Activated CD8-positive, alpha-beta memory T cell treated with anti-CD3 and anti-CD28 coated beads for 24 hours (primary cell): ENCODE results near the gene MYO1B.

Experiments
- DNase-seq: peaks from one replicate; pipeline ENCODE4 v3.0.0-alpha.2; 2020

MYO1B gene

DNA sequence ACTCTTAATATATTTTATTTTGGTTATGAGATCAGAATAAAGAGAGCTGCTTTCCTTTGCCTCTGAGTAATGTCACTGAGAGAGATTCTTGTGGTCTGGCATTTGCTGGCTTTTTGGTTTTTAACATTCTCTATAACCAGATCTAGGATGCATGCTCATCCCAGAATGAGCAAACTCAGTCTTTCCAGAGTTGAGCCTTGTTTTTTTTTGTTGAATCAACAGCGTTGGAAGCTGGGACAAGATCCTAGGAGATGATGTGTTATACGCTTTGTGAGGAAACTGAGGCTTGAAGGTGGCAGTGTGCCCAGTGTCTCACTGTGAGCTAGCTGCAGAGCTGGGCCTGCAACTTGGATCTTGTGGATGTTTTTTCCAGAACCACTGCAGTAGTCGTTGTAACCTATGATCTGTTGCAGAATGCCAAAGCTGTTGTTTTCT lies 19.5 kb downstream of the MYO1B start:
- DNase-seq, result no peak

DNA sequence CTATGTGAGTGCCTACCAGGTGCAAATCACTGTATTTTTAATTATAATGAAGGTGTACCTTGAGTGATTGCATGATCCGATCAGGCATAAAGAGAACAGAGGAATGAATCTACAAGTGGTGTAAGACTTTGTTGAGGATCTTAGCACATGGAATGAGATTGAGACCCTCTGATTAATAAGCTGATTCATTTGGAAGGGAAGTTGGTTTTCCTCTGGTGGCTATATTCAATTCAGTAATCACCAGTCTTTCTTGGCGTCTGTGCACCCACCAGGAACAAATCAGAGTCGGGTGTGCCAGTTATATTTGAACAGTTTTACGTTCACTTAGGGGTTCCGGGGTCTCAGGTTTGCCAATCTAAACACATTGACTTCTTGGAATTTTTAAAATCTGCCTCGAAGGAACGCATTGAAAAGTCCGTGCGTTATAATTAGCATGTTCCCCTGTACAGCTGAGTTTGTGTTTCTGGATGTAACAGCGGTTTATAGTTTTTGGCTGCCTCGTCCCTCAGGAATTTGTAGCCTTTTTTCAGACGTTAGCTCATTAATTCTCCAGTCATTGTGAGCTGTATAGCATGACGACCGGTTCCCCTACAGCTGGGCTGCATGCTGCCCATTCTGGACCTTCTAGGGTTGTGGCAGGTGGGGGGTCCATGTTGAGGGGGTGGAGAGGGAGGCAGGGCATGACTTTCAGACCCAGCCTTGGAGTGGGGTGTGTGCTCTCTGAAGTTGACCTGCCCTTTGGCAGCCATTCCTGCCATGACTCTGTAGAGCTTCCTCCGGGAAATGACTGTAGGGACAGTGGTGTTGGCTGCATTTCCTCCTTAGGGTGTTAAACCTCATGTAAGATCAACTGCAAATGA lies 20.3 kb downstream of the MYO1B start:
- no peak for DNase-seq

DNA sequence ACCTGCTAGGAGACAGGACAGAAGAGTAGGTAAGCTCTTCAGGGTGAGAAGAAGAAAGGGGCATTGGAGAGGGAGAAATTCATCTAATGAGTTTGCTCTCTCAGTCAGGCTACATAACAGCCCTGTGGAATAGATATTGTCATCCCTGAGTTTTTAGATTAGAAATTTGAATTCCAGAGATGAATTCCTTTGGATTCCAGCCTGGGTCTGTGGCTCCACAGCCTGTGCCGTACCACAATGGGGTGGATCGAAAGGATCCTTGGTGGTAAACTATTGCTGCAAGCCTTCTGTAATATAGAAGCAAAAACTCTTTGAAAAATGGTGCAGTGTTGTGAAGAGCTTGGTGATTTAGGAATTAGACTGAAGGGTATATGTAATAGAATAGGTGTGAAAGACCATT lies 21.0 kb downstream of the MYO1B start:
- no peak for DNase-seq

DNA sequence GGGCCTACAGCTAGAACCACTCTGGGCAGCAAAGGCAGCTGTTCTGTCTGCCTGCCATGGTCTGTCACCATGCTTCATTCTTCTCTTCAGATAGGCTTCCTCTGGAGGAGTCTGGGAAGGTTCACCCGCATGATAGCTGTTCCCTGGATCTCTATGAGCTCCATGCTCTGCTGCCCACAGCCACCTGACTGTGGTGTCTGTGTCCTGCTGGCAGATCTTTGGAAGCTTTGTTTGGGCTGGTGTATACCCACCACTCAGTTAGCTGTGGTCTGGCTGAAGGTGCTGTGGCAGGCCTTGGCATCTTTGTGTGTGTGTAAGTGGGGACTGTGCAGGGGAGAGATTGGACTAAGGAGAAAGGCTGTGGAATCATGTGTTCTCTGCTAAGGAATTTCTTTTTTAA lies 23.4 kb downstream of the MYO1B start:
- DNase-seq, result no peak

DNA sequence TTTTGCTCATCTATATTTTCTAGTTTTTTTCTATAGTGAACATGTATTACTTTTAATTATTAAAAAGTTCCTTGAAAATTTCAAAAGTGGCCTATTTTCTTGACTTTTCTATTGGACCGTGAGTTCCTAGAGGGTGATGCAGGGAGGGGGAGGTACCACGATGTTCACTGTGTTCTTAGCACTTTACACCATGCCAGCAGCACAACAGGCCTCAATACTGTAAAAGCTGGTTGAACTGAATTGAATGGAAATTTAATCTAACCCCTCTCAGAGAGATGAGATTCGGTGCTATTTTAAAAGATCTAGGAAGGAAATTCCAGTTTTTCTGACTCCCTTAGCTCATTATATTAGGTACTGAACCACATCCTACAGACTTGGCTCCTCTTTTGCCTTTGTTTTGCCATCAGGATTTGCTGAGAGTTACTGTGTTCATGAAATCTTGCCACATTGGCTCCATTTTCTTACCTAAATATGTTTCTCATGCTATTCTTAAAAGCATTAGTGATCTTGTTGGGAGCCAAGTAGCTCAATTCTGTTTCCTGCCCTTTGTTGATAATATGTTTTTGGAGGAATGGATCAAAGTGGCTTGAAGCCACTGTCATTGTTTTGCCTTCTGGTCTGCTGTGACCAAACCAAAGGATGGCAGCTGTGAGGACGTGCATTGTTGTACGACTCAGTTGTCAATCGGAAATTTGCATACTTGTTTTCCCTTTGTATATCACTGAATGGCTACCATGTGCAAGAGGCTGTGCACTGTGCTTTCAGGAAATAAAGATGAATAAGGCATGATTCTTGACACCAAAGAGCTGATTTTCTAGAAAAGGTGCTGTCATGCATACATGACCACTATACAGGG lies 25.3 kb downstream of the MYO1B start:
- no peak for DNase-seq

DNA sequence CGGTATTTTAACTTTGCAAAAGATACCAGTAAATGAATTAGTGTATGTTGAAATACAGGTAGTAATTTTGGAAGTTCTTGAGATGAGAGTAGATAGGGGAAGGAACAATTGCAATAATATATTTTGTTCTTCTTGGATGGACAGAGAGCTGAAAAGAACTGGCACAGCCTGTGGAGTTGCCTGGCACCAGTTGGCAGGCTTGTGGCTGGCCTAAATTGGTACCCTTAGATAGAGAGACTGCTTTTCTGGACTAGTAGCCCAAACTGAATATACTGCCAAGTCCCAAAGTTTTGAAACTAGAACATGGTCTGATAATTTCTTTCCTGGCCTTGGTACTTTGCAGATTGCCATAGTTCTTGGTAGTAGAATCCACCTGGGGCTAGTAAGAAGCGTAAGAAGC lies 26.9 kb downstream of the MYO1B start:
- DNase-seq, result no peak

DNA sequence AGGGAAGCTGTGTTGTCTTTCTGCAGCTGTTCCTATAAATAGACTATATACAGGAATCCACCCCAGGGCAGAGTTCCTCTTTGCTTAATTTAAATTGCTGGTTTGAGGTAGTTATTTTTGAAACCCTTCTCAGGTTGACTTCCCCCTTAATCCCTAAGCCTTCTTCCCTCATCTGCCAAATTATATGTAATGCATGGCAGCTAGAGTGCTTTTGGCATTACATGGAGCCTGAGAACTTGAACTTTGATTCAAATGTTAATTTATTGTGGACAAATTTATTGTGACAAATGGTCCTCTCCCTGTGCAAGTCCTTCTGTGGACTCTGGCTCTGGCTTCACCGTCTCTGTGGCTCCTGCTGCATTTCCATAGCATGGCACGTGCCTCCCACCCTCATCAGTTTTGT lies 29.2 kb downstream of the MYO1B start:
- DNase-seq, result no peak

DNA sequence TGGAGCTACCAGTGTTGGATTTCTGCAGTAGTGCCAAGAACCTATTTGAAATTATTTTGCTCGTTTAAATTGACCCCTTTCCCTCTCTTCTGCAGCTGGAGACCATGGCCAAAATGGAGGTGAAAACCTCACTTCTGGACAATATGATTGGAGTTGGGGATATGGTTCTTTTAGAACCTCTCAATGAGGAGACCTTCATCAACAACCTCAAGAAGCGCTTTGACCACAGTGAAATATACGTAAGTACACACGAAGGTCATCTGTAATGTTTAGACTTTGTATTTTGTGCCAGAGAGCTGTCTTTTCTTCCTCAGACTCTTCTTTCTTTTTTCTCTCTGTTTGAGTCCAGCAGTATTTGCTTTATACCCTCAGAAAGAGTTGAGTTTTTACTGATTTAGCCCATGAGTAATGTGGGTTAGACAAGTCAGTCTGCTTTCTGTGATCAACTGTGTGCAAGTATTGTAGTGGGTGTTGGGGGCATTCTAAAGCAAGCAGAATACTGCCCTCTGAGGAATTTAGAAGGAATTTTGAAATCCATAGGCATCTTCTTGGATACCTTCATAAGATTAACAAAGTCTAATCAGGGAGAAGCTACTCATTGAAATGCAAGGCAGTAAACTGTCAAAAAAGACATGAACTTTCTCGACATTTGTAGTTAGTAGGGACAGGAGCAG lies 31.7 kb downstream of the MYO1B start:
- DNase-seq, result no peak

DNA sequence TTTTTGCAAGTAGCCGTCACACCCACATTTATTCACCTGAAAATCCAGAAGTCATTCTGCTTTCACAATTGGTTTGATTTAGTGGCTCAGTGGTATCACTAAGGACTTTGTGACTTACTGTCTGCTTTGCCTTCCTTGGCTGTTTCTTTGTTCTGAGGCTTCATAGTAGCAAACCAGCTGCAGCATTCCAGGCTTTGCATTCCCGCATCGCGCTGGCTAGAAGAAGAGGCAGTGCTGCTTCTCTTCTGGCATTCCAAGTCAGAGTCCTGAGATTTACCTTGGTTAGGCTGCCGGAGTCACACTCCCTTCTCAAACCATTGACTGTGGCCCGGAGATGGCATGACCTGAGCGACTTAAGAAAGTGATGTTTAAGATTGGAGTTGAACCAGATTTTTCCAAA lies 35.1 kb downstream of the MYO1B start:
- DNase-seq, result no peak

DNA sequence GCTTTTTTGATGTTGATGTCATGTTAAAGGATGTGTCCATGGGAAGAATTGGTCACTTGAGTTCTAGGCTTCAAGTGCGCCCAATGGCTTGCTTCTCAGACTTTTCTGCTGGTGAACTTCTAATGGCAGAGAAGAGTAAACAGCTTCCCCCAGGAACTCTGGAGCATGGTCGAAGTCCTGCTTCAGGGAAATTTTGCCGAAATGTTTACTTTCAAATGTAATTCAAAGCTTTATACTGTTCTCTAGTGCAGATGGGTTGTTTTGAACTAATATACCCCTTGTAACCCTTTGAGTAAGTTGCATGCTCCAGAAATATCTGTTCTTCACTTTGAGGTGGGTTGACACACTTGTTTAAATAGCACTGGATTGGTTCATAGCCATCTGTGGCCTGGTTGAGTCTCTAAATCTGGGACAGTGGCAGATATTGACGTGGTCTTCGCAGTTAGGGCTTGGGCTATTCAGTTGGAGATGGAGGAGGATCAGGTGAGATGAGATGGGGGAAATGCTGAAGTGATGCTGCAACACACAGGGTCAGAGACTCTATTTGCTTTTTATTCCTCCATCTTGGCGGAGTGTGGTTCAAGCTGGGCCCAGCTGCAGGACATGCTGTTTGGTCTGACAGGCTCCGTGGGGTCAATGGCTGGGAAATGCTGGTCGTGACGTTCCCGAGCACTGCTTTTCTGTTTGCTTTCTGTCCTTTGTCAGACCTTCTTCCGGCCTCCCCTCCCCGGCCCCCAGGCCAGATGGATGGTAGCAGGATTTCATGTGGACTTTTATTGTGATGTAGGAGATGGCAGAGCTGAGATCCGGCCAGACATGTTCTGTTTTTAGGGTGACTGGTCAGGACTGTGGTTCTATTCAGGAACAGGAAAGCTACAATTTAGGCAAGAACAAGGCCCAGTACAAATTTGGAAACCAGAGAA lies 35.9 kb downstream of the MYO1B start:
- DNase-seq, result no peak

DNA sequence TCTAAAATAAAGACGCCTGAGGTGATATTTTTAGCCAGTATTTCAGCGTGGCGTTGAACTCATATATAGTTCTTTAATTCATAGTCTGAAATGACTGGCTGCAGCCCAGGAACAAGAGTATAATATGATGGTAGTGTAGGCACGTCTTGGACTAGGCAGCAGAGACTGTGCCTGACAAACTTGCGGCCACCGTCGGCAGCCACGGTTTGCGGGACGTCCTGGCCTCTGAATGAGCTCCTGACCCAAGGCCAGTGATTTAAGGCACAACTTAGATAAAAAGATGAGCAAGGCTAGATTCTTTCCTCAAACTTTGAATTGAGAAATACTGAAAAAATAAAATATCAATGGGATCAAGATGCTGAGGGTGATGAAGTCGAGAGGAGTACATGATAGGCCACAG lies 40.0 kb downstream of the MYO1B start:
- no peak for DNase-seq

DNA sequence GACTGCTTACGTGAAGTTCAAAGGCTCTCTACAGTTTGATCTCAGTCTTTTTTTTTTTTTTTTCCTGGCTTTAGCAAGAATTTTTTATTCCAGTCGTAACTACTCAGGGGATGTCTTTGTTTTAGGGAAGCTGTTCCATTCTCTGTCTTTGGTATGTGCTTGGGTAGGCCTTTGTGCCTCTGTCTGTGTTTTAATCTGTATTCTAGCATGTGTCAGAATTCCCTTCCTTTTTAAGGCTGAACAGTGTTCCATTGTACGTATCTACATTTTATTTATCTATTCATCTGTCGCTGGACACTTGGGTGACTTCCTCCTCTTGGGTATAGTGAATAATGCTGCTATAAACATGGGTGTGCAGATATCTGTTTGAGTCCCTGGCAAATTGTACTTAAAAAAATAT lies 42.6 kb downstream of the MYO1B start:
- no peak for DNase-seq

DNA sequence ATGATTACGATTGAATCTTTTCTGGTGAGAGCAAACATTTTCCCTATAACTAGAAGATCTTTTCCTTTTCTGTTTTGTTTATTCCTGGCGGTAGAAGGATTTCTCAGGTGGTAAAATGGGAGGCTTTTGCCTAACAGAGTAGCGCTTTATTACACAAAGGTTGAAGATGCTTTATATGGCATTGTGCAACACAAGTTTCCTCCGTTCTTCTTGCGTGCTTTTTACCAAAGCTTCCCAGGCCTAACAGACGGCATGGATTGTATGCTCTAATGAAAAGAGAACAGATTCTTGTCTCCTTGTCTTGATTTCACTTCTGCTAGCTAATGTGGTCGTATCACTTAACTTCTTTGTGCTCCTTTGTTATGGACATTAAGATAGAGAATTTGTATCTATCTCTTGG lies 43.8 kb downstream of the MYO1B start:
- DNase-seq, result no peak

DNA sequence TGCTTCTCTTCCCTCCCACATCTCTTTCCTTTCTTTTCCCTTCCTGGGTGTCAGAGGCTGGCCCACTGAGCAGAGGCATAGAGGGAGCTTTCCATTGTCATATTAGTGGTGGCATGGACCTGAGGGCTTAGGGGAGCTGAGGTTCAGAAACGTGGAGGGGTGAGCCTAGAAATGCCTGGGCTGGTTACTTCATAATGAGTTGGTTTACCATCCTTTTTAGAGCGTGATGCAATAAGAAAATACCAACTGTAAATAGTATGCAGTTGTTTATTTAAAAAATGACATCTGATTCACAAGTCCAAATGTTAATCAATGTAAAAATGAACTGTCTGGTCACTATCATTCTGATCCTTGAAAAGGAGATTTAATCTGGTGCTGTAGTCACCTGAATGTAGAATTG lies 46.3 kb downstream of the MYO1B start:
- DNase-seq, result no peak

DNA sequence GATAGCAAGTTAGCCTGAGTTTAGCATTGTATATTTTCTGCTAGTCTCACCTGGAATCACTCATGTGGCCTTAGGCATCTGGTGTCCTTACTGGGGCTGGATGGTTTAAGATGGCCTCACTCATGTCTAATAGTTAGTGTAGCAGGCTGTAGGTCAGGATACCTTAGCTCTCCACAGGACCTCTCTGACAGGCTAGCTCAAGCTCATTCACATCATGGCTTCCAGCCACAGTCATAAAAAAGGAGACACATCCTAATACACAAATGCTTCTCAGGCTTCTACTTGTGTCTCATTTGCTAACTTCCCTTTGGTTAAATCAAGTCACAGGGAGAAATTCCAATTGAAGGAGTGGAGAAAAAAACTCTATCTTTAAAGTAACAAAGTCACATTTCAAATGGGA lies 47.7 kb downstream of the MYO1B start:
- DNase-seq, result no peak

DNA sequence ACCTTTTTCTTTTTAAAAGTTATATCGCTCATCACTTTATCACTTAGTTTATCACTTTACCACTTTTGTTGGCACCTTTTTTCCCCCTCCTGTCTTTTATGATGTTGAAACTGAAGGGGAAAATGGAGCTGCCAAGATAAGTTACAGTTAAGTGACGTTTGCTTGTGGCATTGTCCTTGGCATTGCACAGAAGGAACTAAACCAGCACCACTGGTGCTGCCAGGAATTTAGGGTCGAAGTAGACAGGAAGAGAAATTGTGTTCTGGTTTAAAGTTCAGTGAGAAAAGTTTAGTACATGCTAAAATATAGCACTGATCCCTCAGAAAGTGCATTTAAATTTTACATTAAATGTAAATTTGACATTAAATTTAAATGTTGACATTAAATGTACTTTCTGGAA lies 49.9 kb downstream of the MYO1B start:
- DNase-seq, result no peak

DNA sequence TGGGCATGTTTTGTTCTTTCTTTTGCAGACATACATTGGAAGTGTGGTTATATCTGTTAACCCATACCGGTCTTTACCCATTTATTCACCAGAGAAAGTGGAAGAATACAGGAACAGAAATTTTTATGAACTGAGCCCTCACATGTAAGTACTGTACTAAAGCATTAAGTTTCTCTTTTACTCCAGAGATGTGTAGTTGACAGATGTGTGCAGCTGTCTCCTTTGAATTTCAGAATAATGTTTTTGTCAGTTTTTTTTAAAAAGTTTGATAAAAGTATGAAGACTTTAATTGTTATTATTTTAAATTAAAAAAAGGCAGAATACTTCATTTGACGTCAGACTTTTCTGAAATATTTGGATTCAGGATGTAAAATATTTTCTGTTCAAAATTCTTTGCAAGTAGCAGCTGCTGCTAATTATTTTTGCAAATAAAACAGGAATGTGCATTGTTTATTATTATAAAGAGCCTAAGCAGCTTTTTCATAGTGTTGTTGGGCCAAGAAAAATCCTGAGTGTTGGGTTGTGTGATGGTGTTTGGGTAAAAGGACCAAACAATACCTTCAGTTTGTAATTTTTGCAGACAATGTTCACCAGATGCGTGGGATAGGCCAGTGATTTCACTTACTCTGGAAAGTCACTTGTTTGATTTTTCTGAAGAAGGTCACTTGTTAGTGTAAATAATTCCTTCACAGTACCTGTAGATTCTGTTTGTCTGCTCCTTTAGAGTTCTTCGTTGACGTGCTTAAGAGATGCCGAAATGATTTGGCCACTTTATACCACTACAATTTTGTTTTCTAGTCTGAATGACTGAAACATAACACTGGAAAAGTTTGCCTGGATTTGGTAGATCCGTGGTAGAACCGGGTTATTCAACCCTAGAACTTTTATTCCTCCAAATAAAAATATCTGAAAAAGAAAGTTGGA lies 51.1 kb downstream of the MYO1B start:
- DNase-seq, result no peak

DNA sequence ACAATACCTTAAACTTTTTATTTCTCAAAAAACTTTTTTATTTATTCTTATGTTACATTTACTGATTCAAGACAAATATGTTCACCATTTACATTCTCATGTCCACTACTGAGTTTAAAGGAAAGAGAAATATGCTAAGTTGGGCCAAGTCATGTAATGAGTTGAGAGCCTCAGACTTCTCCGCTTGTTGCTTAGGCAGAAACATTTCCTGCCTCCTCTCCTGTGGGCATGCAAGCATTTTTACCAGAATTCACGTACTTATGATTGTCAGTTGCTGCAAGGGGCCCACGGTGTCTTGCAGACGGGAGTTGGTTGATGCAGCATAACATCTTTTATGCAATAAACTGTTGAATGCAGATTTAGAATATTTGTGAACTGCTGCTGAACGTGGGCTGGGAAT lies 51.8 kb downstream of the MYO1B start:
- no peak for DNase-seq

DNA sequence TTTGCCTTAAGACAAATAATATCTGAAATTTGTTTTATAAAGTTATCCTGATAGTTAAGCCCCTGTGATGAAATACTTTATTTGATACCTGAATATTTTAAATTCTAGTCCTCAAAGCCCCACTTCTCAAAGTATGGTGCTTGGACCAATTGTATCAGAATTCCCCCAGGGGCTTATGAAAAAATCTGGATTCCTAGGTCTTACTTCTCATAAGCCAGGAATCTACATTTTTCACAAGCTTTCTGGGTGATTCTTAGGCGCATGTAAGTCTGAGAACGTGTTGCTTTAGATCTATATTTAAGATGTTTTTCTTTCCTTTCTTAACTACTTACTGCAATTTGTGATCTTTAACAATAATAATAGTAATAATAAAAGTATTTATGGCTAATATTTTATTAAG lies 53.1 kb downstream of the MYO1B start:
- no peak for DNase-seq

DNA sequence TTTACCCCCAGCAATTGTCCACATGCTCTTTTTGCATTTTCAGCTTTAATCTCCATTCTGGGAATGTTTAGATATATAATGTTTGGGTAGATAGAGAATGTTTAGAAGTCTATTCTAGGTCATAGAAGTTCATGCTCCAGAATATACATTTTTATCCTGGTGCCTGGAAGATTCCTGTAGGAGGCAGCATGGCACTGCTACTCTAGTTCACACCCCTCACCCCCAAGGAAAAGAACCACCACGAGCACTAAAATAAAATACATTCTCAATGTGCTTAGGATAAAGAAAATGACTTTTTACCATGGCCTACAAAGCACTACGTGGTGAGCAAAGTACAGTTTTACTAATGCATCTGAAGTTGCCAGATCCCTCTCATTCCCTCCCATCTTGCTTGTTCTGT lies 53.8 kb downstream of the MYO1B start:
- DNase-seq, result no peak

DNA sequence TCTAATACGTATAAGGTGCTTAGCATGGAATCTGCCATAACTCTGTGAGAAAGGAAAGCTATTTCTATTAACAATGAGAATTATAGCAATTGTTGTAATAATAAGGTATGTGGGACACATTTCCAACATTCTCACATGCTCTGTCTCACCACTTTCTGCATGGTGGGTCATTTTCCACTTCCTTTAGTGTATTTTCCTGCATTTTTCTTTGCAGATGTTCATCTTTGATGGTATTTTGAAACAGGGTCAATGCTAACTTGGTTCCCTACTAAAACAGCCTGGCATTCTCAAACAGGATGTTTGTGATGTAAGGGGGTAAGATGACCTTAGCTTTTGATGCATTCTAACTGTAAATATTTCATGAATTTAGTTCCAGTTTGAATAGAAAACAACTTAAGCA lies 54.7 kb downstream of the MYO1B start:
- DNase-seq, result no peak
